Measurements from ENCODE around the gene ZFHX3. TPM values are rescaled to one million over a fixed set of nuclear protein-coding genes. Genes with fewer than 3 reads are reported as not detected.

The ZFHX3 gene
- polyA plus RNA-seq, 1 donor = 8.8 TPM

DNA sequence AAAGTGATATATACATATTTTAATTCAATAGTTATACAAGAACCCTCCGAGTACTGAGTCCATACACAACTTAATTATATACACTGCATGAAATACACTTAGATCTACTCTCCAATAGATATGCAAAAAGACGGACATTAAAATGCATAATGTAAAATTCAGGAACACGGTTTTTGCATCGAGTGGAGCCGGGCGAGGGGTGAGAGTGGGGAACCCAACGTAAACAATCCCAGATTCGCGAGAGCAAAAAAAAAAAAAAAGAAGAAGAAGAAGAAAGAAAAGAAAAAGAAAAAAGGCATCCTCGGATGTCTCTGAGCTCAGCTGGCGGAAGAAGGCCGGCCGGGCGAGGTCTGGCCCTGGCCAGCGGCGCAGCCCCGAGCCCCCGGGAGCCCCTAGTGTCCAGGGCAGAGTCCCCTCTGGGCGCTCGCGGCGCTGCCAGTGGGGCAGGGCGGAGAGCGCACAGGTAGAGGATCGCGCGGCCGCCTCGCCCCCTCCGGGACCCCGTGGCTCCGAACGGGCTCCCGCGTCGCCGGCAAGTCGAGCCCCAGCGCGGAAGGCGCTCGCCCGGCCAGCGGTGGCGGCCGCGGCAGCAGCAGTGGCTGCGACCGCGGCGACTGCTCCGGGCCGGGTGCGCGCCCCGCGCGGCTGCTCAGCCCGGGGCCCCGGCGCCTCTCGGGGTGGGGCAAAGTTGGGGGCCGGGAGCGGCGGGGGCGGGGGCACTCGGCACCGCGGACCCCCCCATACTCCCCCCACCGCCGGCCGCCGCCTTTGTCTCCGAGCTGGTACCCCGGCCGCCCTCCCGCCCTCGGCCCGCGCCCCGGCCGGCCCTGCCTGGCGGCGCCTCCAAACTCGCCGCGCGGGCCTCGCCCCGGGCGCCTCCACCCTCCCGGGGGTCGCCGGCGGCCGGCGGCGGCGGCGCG, 9.6 kb upstream of the ZFHX3 start:
- no peak for DNase-seq (ENCODE audit: low read depth)

DNA sequence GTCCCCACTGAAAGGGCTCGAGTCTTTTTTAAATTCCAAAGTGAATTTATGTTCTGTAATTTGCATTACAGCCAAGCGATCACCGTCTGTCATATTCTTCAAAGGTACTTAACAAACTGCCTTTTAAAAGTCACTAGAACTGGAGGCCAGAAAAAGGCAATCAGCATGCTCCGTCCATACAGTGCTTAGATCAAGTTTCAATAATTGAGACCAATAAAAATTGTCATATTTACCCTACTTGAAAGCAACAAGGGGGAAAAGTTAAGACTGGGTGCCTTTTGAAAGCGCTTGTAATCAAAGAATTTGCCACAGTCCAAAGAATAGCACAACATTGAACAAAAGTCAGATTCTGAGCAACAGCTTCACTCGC, 9.0 kb upstream of the ZFHX3 start:
- DNase-seq (ENCODE audit: low read depth) = no peak

- DNase-seq (ENCODE audit: low read depth) = no peak
Measured at GRCh38 chr16:73056448-73056847, 8.5 kb upstream of the ZFHX3 start.

- DNase-seq (ENCODE audit: low read depth) = no peak
Measured at GRCh38 chr16:73054813-73055482, 7.0 kb upstream of the ZFHX3 start.

DNA sequence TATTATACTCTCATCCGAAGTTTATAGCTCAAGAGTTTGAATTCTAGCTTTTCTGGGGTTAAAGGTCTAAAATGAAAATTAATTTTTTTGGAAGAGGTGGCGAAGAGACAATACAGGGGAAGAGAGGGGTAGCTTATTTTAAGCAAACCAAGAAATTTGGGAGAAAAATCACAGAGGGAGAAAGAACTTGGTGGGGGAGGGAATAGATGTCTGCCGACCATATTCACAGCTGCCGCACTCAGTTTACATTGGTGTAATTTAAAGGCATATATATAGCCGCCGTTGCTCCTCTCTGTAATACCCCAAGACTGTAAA, 6.5 kb upstream of the ZFHX3 start:
- no peak for DNase-seq (ENCODE audit: low read depth)

- no peak for DNase-seq (ENCODE audit: low read depth)
Measured at GRCh38 chr16:73054125-73054484, 6.2 kb upstream of the ZFHX3 start.

DNA sequence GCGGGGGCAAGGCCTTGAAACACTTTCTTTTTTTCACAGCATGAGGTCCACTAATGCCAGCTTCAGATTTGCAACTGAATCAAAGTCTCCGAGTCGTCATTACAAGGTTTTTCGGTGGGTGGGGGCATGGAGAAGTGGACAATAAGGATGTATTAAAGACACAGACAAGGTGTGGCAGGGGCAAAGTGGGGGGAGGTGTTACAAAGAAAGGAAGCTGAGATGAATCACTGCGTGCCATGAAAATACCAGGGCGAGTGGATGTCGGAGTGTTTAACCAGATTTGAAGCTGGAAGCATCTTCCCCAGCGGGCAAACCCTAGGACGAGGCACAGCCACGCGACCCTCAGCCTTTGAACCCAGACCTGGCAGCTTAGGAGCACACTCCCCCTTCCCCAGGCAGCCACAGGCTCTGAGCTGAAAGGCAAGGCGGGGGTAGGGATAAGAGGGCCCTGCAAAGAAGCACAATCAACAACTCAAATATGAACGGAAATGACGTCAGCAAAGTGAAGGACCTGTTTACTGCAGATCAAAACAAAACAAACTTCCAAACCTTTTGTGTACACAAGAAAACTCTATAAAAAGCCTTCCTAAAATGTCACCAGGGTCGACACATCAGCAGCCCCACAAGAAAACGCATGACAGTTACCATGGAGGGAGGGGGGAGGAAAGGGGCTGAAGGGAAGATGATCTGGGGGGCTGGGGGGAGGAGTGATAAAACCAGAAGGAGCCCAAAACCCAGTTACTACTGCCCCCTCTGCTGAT, 5.6 kb upstream of the ZFHX3 start:
- no peak for DNase-seq (ENCODE audit: low read depth)

GRCh38 chr16:73053038-73053363, 5.1 kb upstream of the ZFHX3 start:
- DNase-seq (ENCODE audit: low read depth) = no peak

DNA sequence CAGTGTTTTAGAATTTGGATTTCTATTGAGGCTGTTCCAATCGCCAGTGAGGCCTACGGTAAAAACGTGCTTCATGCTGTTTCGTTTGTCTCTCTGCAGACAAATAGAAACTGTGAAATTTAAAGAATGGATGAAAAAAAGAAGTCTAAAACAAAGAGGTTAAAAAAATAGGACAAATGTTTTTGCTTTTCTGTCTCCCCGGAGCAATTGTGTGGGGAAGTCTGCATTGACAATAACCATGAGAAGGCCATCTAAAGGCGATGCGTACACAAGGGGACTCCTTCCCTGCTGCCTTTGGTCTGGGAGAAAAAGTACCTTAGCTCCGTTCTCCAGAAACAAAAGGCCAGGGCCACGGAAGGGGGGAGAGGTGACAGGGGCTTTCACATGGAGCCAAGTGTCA, 4.6 kb upstream of the ZFHX3 start:
- DNase-seq (ENCODE audit: low read depth) = no peak

GRCh38 chr16:73051961-73052360, 4.0 kb upstream of the ZFHX3 start:
- DNase-seq (ENCODE audit: low read depth) = no peak

DNA sequence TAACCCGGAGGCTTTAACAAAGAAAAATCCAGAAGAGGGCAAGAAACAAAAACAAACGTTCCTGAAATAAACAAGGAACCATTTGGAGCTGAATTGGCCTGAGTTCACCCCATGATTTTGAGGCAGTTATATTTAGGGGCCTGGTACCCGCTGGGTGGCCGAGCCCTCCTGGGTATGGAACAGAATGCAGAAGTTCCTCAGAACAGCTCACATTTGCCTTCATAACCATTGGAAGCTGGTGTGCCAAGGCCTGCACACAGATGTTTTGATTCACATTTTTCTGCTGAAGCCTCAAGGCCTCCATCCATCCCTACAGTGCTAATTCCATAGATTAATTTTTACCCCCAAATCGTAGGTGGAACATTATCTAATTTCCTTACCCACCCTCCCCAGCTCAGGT, 3.3 kb upstream of the ZFHX3 start:
- DNase-seq (ENCODE audit: low read depth) = no peak

DNA sequence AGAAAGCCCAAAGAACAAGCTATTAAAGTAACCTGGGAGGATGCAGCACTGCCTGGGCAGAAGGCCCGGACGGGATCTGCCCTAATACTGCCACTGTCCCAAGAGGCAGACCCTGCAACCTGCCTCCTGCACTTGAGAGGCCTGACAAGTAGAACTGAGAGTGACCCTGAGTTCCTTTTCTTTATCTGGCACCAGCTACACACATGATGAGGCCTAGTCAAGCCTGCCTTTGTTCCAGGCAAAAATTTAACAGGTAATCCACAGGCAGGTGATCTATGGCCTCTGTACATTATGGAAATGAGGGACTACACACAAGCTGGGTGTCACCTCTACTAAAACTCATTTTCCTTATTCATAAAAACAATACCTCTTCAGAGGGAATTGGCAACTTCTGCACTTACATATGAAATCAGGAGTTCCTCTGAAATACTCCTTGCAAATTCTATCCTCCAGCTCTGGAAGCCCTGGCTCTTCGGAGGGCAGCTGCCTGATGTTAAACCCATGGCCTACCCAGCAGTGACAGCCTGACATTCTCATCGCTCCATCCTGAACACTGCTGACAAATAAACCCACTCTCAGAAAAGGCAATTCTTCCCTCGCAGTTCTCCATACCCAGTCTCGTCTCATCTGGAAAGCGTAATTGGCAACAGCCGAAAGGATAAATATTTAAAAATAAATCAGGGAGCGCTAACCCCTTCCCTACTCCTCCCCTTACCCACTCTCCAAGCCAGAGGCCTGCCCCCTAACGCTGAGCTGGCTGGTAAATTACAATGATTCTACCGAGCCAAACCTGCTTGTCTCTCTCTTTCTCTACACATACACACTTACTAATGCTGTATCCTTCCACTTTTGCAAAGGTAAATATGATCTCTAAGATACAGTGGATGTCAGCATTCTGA, 2.5 kb upstream of the ZFHX3 start:
- DNase-seq (ENCODE audit: low read depth) = no peak

DNA sequence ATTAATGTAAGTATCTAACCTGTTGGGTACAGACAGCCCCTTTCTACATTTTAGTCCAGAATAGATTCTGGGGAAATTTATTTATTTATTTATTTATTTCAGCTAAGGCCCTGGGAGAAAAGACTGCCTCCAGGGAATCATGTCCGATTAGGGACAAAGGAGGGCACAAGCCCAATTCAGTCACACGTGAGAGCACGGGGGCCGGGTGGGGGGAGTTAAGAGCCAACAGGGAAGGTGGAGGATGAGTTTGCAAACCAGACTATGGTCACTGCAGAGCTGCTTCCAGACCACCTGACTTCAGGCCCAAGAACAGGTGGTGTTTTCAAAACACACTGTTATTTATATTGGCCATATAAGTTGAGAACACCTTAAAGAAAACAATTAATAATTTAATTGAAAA, 1.6 kb upstream of the ZFHX3 start:
- DNase-seq (ENCODE audit: low read depth) = no peak

GRCh38 chr16:73049091-73049490, 1.2 kb upstream of the ZFHX3 start:
- no peak for DNase-seq (ENCODE audit: low read depth)

- no peak for DNase-seq (ENCODE audit: low read depth)
Measured at GRCh38 chr16:73048292-73049080, 558 bp upstream of the ZFHX3 start.

DNA sequence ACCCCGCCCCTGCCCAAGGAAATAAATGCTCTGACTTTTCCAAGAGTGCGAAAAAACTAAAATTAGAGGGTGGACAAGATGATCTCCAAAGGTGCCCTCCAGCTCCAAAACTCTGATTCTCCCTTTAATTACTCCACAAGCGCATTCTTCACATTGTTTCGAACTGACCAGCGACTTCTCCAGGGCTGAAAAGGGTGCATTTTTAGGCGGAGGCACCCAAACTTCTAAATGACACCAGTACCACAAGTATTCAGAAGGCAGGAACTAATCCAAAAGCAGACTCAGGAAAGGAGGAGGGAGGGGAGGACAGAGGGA, 750 bp downstream of the ZFHX3 start:
- no peak for DNase-seq (ENCODE audit: low read depth)

- DNase-seq (ENCODE audit: low read depth) = no peak
Measured at GRCh38 chr16:73046849-73047214, 1.1 kb downstream of the ZFHX3 start.

GRCh38 chr16:73046202-73046848, 1.6 kb downstream of the ZFHX3 start:
- no peak for DNase-seq (ENCODE audit: low read depth)

- DNase-seq (ENCODE audit: low read depth) = no peak
Measured at GRCh38 chr16:73043828-73044467, 4.0 kb downstream of the ZFHX3 start.

- no peak for DNase-seq (ENCODE audit: low read depth)
Measured at GRCh38 chr16:73042807-73043206, 5.1 kb downstream of the ZFHX3 start.

Measured in forelimb muscle (tissue), 1 donor.